ENCODE measurements around the gene CORO2A.
A peak's percentile ranks its signal among the peaks of the same experiment; 100 is the strongest.

CORO2A gene

DNA sequence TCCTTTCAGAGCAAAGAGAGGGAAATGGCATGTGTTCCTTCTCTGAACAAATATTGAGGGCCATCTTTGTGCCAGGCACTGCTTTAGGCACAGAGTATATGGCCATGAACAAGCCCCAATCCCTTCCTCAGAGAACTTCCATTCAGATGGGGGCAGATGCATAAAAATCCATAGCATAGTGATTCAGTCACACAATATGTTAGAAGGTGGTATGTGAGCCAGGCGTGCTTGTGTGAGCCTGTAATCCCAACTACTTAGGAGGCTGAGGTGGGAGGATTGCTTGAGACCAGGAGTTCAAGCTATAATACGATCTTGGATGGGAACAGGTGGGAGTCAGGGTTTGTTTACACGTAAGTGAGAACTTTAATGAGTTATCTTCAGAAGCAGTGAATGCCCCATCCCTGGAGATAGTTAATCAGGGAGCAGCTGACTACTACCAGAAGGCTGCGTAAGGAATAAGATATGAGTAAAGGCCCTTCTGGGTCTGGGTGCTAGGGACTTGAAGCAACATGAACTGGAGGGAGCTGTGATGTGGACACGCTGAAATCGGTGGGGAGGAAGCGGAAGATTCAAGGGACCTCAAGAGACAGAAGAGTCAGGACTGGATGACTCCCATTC lies 108.8 kb downstream of the CORO2A start:
- DNase-seq (no peak), ATAC-seq (ENCODE audit: insufficient read depth, low read depth) (no peak)
- no peaks in the 10 kb centered on the region for H4K20me1 ChIP-seq (ENCODE audit: insufficient read depth, low read length)
- H3K27ac ChIP-seq (ENCODE audit: low read length): no peak overlapping the region
- H3K27me3 ChIP-seq (ENCODE audit: insufficient read depth, low read length, poor library complexity): no peaks in the 10 kb centered on the region
- H2AFZ ChIP-seq (ENCODE audit: low read depth, low read length): no peak overlapping the region
- peaks cover 79% of the 10 kb centered on the region for H3K36me3 ChIP-seq (ENCODE audit: insufficient read depth, low read length)
- no peaks in the 10 kb centered on the region for H3K79me2 ChIP-seq (ENCODE audit: insufficient read depth, low read length)
- no peak overlapping the region for H3K4me3 ChIP-seq (ENCODE audit: low read depth in 1 of 2, low read length in 2 of 2)
- no peak overlapping the region for H3K4me2 ChIP-seq (ENCODE audit: insufficient read depth, low read length)
- no peaks in the 10 kb centered on the region for H3K4me1 ChIP-seq (ENCODE audit: insufficient read depth, low read length)
- no peak for TF ChIP-seq EZH2 (IDR thresholded peaks at IDR 0.05; ENCODE audit: borderline replicate concordance, low read depth, low read length, severe bottlenecking)
- TF ChIP-seq, protein P1, sequence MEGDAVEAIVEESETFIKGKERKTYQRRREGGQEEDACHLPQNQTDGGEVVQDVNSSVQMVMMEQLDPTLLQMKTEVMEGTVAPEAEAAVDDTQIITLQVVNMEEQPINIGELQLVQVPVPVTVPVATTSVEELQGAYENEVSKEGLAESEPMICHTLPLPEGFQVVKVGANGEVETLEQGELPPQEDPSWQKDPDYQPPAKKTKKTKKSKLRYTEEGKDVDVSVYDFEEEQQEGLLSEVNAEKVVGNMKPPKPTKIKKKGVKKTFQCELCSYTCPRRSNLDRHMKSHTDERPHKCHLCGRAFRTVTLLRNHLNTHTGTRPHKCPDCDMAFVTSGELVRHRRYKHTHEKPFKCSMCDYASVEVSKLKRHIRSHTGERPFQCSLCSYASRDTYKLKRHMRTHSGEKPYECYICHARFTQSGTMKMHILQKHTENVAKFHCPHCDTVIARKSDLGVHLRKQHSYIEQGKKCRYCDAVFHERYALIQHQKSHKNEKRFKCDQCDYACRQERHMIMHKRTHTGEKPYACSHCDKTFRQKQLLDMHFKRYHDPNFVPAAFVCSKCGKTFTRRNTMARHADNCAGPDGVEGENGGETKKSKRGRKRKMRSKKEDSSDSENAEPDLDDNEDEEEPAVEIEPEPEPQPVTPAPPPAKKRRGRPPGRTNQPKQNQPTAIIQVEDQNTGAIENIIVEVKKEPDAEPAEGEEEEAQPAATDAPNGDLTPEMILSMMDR (IDR thresholded peaks at IDR 0.05; ENCODE audit: borderline replicate concordance, extremely low read depth, low read length, poor library complexity, severe bottlenecking): no peak
- H3K9me3 ChIP-seq (ENCODE audit: insufficient read depth, low read length, severe bottlenecking): no peaks in the 10 kb centered on the region
- no peak overlapping the region for H3K9ac ChIP-seq (ENCODE audit: low read depth, low read length)

DNA sequence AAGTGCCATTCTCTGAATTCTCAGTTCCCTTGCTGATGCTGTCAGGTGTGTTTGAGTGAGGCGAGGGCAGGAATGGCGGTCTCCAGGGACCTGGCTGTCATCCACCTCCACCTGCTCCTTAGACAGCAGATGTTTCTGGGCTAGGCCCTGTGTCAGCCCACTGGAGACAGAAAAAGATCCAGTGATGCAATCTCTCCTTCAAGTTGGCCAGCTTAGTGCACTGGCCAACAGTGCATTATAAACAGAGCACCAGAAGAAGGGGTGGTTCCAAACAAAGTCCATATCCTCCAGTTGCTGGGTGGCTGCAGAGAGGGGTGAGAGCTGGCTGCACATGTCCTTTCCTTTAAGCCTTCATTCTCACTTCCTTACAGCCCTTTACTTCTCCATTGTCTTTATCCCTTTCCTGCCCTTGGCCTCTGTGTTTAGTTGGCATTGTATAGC lies 109.4 kb downstream of the CORO2A start:
- H3K36me3 ChIP-seq (ENCODE audit: insufficient read depth, low read length): peaks cover 82% of the 10 kb centered on the region
- no peak for TF ChIP-seq EZH2 (IDR thresholded peaks at IDR 0.05; ENCODE audit: borderline replicate concordance, low read depth, low read length, severe bottlenecking)
- TF ChIP-seq, protein P1 (IDR thresholded peaks at IDR 0.05; ENCODE audit: borderline replicate concordance, extremely low read depth, low read length, poor library complexity, severe bottlenecking): no peak
- H3K27me3 ChIP-seq (ENCODE audit: insufficient read depth, low read length, poor library complexity): no peaks in the 10 kb centered on the region
- H3K79me2 ChIP-seq (ENCODE audit: insufficient read depth, low read length): no peaks in the 10 kb centered on the region
- H3K4me1 ChIP-seq (ENCODE audit: insufficient read depth, low read length): no peaks in the 10 kb centered on the region
- H3K4me2 ChIP-seq (ENCODE audit: insufficient read depth, low read length): no peak overlapping the region
- no peak overlapping the region for H3K4me3 ChIP-seq (ENCODE audit: low read depth in 1 of 2, low read length in 2 of 2)
- H4K20me1 ChIP-seq (ENCODE audit: insufficient read depth, low read length): no peaks in the 10 kb centered on the region
- H3K9me3 ChIP-seq (ENCODE audit: insufficient read depth, low read length, severe bottlenecking): no peaks in the 10 kb centered on the region
- DNase-seq (no peak), ATAC-seq (ENCODE audit: insufficient read depth, low read depth) (no peak)
- H3K27ac ChIP-seq (ENCODE audit: low read length): no peak overlapping the region; the same call in 1 of the 2 replicates
- H2AFZ ChIP-seq (ENCODE audit: low read depth, low read length): no peak overlapping the region
- H3K9ac ChIP-seq (ENCODE audit: low read depth, low read length): no peak overlapping the region

DNA sequence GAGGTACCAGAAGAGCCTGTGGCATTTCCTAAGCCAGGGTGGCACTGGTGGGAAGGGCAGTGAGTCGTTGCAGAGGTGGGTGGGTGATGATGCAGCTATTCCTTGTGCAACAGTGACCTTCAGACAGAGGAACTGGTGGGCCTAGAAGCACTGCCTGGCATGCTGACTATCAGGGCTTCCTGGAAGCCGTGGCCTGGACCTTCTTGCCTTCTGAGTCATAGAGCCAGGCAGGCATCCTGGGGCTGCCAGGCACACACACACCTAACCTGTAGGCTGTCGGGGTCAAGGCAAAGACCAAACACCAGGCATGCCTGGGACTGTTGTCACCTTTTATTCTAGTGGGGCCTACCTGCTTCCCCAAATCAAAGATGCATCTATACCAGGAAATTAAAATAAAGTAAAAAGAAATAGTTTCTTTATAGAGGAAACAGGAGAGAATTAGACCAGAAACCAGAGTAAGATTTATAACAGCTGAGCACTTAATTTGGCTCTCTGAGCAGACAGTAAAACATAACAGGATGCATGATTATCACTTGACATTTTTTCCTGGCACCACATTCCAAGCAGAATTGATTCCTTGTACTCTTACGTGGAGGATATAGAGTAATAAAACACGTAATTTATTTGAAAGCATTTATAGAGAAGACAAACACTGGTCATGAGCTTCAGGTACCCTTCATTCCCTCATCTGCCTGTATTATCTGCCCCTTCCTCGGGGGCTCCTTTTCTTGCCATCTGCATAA lies 110.8 kb downstream of the CORO2A start:
- no peak overlapping the region for H3K4me2 ChIP-seq (ENCODE audit: insufficient read depth, low read length)
- no peaks in the 10 kb centered on the region for H3K79me2 ChIP-seq (ENCODE audit: insufficient read depth, low read length)
- no peaks in the 10 kb centered on the region for H3K4me1 ChIP-seq (ENCODE audit: insufficient read depth, low read length)
- no peak overlapping the region for H3K9ac ChIP-seq (ENCODE audit: low read depth, low read length)
- H3K36me3 ChIP-seq (ENCODE audit: insufficient read depth, low read length): peaks cover 74% of the 10 kb centered on the region
- peak overlapping the region; percentile 27; the same call in 1 of the 2 replicates for H3K27ac ChIP-seq (ENCODE audit: low read length)
- H3K4me3 ChIP-seq (ENCODE audit: low read depth in 1 of 2, low read length in 2 of 2): no peak overlapping the region
- DNase-seq: no peak
- H4K20me1 ChIP-seq (ENCODE audit: insufficient read depth, low read length): no peaks in the 10 kb centered on the region
- ATAC-seq (ENCODE audit: insufficient read depth, low read depth): no peak
- no peaks in the 10 kb centered on the region for H3K27me3 ChIP-seq (ENCODE audit: insufficient read depth, low read length, poor library complexity)
- TF ChIP-seq EZH2 (IDR thresholded peaks at IDR 0.05; ENCODE audit: borderline replicate concordance, low read depth, low read length, severe bottlenecking): no peak
- TF ChIP-seq, protein P1 (IDR thresholded peaks at IDR 0.05; ENCODE audit: borderline replicate concordance, extremely low read depth, low read length, poor library complexity, severe bottlenecking): no peak
- no peak overlapping the region for H2AFZ ChIP-seq (ENCODE audit: low read depth, low read length)
- no peaks in the 10 kb centered on the region for H3K9me3 ChIP-seq (ENCODE audit: insufficient read depth, low read length, severe bottlenecking)
